ENCODE data around the gene FBXO31. TPM values are rescaled to one million over a fixed set of nuclear protein-coding genes. Genes with fewer than 3 reads are reported as not detected.

Gene FBXO31
- total and polyA plus RNA-seq, 2 of the 8 experiments (the other 6 are each of a cell fraction or from before 2014, with no cell fraction given): 8.3 to 21.6 TPM

- H3K4ac ChIP-seq (replicated peaks; ENCODE audit: insufficient read length, low read depth, low read length): no peak overlapping the region
- H3K4me2 ChIP-seq (ENCODE audit: insufficient read depth in 1 of 2, low read depth in 2 of 2, low read length in 2 of 2): no peak overlapping the region
- H4K8ac ChIP-seq (ENCODE audit: extremely low read depth, insufficient read depth, low read length): no peak overlapping the region
- CTCF ChIA-PET (ENCODE audit: partially characterized antibody): interaction anchor here (2.0 kb wide), 1 partner anchor 32 kb away, joined by 6 read pairs; no protein-coding TSS in a partner anchor
- WGBS, 2 experiments (ENCODE audit: extremely low coverage in 1 of 2, insufficient coverage in 1 of 2, insufficient read length in 1 of 2, insufficient replicate concordance in 2 of 2, low coverage in 1 of 2, low lambda C conversion rate in 2 of 2, missing lambda C conversion rate in 1 of 2): 88% methylated on average over 11 of the region's 11 CpGs; no CpG with 5 or more reads in 1 of the 2 experiments
- no peak overlapping the region for H4K91ac ChIP-seq (replicated peaks; ENCODE audit: insufficient read length, low read length)
- no peak overlapping the region for H2BK5ac ChIP-seq (ENCODE audit: low read depth, low read length)
- no peaks in the 10 kb centered on the region for H3K23me2 ChIP-seq (ENCODE audit: low read depth, low read length)
- H2BK20ac ChIP-seq (ENCODE audit: low read length): no peak overlapping the region
- no peak overlapping the region for H3K4me3 ChIP-seq (ENCODE audit: extremely low read depth in 1 of 4, insufficient read depth in 2 of 4, low read depth in 3 of 4, low read length in 4 of 4)
- no peak overlapping the region for H2BK120ac ChIP-seq (replicated peaks; ENCODE audit: low read depth, low read length)
- TF ChIP-seq SUZ12 (IDR thresholded peaks at IDR 0.05; ENCODE audit: low read length) (no peak), EZH2 (IDR thresholded peaks at IDR 0.05; ENCODE audit: low read depth, low read length, severe bottlenecking) (no peak)
- no peaks in the 10 kb centered on the region for H3K9me3 ChIP-seq (ENCODE audit: insufficient read depth in 2 of 2, low read depth in 1 of 2, low read length in 1 of 2)
- no peak overlapping the region for H3K23ac ChIP-seq (ENCODE audit: insufficient read length)
- POLR2A ChIA-PET (ENCODE audit: partially characterized antibody): no interaction called here
- no peaks in the 10 kb centered on the region for H3K79me2 ChIP-seq (ENCODE audit: control insufficient read depth in 1 of 2, insufficient read depth in 2 of 2, low read length in 2 of 2)
- peaks cover 0 to 13% (median 5%) of the 10 kb centered on the region in 4 experiments; a peak in 5 of 8 replicates for H3K36me3 ChIP-seq (ENCODE audit: control insufficient read depth in 2 of 4, insufficient read depth in 4 of 4, low read length in 3 of 4)
- H3K79me1 ChIP-seq (ENCODE audit: low read depth, low read length): peaks cover 2% of the 10 kb centered on the region; the same call in 1 of the 2 replicates
- no peak overlapping the region for H2BK15ac ChIP-seq (ENCODE audit: low read length)
- FAIRE-seq (no peak), DNase-seq (ENCODE audit: low read depth in 1 of 2, low spot score in 2 of 2) (no peak)
- H2AFZ ChIP-seq (ENCODE audit: low read length): no peak overlapping the region
- H3K27ac ChIP-seq (ENCODE audit: low read depth, low read length): no peak overlapping the region
- H3K56ac ChIP-seq (replicated peaks; ENCODE audit: insufficient read length, low read depth, low read length): no peak overlapping the region
- no peak overlapping the region for H3K18ac ChIP-seq (ENCODE audit: extremely low read depth, low read length)
- no peaks in the 10 kb centered on the region for H3K27me3 ChIP-seq (replicated peaks in 1 of 4; ENCODE audit: control insufficient read depth in 3 of 4, extremely low read depth in 1 of 4, insufficient read depth in 3 of 4, low read length in 3 of 4)
- H4K20me1 ChIP-seq (replicated peaks in 1 of 2; ENCODE audit: control insufficient read depth in 1 of 2, insufficient read depth in 2 of 2, low read length in 2 of 2): peaks cover 11 to 14% of the 10 kb centered on the region in 2 experiments
- no peak overlapping the region for H2BK12ac ChIP-seq (ENCODE audit: low read depth, low read length)
- no peak overlapping the region for H2AK5ac ChIP-seq (ENCODE audit: low read depth, low read length)
- H4K5ac ChIP-seq (ENCODE audit: insufficient read length, low read depth, low read length): no peak overlapping the region
- H3K4me1 ChIP-seq (replicated peaks in 1 of 4; ENCODE audit: control insufficient read depth in 3 of 4, insufficient read depth in 4 of 4, low read length in 3 of 4): no peaks in the 10 kb centered on the region
- no peak overlapping the region for H3K9ac ChIP-seq (replicated peaks in 1 of 4; ENCODE audit: extremely low read depth in 1 of 4, low read depth in 3 of 4, low read length in 3 of 4)
- no peak overlapping the region for H3K14ac ChIP-seq (ENCODE audit: insufficient read length)
Observed at GRCh38 chr16:87330257-87330624, 53.3 kb downstream of the FBXO31 start.

All from H1 (cell line).